ACHN (cell line): Measurements from ENCODE around the gene ZBTB7B.
A peak's percentile ranks its signal among the peaks of the same experiment; 100 is the strongest.
"Not testable (repeated sequence)": the region's sequence is repeated elsewhere in the genome, so short reads cannot be mapped to it uniquely, and the experiment has no call there.

Experiments used
- DNase-seq: peaks from one replicate; pipeline ENCODE4 v3.0.0-alpha.2; 2015
- in situ Hi-C: cut with HindIII; loops from 2 replicates; pipeline ENCODE4 v1.10.0; 2017; ENCODE audit warnings: low sequenced_read_pairs, low pct_ligation_motif_present, low pct_unique_long_range_greater_than_20kb

ZBTB7B gene

DNA sequence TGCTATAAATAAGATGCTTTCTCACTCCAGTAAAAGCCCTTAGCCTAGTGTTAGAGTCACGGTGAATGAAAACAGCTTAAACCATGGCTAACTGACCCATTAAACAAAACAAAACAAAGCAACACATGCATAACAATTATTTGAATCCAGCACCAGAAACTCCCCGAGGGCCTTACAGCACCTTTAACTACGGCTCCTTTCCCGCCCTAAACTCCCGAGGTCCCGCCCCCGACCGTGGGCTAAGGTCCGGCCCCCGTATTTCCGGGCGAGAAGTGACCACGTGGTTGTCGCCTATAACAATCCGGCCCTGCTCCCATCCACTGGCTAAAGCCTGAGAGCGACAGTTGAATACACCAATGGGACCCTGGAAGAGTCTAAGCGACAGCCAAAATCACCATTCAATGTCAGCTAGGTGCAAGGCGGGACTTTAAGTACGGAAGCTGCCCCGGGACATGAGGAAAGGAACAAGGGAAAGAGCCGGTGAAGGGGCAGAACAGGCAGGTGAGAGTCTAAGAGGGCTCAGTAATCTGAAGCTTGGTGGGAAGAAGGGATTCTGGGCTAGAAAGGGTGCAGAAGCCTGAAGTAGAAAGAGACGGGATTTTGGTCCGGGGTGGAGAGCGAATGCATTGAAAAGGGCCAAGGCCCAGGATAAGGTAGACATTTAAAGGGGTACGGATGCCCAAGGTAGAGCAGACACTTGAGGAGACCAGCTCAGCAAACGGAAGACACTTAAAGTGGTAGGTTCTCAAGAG, 19.5 kb upstream of the ZBTB7B start, which contains the start of gene FLAD1:
Gene FLAD1, plus strand, starts transcription at position 448 of the 752 bp plus-strand sequence. CDS start 351 bp downstream, outside the sequence.
- DNase-seq, result peak; percentile 100
- in situ Hi-C loops, result no loop called here

DNA sequence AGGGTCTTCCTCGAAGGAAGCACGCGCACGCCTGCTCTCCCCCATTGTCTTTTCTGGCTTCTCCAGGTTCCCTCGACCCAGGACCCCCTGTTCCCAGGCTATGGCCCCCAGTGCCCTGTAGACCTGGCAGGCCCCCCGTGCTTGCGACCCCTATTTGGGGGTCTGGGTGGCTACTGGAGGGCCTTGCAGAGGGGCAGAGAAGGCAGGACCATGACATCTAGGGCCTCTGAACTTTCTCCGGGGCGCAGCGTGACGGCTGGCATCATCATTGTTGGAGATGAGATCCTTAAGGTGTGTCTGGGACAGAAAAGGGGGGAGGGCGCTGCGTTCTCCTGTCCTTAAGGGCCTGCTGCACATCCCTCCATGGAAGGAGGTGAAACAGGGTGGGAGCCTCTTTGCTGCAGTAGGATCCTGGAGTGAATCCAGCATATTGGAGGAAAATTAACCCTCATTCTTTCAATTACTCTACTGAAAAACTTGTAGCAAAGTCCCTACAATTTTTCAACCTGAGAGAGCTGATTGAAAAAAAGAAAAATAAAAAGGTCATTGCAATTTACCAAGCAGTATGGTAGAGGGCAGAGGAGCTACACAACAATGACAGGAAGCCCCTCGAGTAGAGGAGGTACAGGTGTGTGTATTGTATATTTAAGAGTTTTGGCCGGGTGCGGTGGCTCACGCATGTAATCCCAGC, 18.7 kb upstream of the ZBTB7B start:
- in situ Hi-C loops, result no loop called here
- no peak for DNase-seq

DNA sequence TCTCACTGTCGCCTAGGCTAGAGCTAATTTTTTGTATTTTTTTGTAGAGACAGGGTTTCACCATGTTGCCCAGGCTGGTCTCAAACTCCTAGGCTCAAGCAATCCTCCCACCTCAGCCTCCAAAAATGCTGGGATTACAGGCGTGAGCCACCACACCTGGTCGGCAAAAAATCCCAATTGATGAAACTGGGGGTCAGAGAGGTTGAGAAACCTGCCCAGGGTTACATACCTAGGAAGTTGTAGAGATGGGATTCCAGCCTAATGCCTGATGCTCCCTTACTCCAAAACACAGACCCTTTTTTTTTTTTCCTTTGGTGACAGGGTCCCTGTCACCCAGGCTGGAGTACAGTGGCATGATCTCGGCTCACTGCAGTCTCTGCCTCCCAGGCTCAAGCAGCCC, 15.9 kb upstream of the ZBTB7B start:
- in situ Hi-C loops, DNase-seq: not testable (repeated sequence)

DNA sequence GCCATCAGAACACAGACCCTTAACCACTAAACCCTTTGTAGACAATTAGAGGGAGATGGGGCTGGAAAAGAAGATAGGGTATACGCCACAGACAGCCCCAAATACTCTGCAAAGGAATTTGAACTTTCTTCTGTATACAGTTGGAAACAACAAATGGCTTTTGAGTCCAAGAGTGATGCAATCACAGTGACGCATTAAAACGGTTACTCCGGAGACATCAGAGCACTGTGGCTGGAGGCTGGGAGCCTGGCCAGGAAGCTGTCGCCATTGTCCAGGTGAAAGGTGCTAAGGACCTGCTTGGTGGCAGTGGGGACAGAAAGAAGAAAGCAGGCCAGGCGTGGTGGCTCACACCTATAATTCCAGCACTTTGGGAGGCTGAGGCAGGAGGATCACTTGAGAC, 15.3 kb upstream of the ZBTB7B start:
- no peak for DNase-seq
- in situ Hi-C loops, result no loop called here

DNA sequence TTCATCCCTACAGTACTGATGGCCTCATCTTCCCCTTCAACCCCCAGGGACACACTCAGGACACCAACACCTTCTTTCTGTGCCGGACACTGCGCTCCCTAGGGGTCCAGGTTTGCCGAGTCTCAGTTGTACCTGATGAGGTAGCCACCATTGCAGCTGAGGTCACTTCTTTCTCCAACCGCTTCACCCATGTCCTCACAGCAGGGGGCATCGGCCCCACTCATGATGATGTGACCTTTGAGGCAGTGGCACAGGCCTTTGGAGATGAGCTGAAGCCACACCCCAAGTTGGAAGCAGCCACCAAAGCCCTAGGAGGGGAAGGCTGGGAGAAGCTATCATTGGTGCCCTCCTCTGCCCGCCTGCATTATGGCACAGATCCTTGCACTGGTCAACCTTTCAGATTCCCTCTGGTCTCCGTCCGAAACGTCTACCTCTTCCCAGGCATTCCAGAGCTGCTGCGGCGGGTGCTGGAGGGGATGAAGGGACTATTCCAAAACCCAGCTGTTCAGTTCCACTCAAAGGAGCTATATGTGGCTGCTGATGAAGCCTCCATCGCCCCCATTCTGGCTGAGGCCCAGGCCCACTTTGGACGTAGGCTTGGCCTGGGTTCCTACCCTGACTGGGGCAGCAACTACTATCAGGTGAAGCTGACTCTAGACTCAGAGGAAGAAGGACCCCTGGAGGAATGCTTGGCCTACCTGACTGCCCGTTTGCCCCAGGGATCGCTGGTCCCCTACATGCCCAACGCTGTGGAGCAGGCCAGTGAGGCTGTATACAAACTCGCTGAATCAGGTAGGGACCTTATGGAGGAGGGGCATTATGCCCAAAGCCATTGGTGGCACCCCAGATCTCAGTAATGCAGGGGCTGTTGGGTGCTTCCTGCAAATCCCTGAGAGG, 14.3 kb upstream of the ZBTB7B start:
- in situ Hi-C loops, result no loop called here

DNA sequence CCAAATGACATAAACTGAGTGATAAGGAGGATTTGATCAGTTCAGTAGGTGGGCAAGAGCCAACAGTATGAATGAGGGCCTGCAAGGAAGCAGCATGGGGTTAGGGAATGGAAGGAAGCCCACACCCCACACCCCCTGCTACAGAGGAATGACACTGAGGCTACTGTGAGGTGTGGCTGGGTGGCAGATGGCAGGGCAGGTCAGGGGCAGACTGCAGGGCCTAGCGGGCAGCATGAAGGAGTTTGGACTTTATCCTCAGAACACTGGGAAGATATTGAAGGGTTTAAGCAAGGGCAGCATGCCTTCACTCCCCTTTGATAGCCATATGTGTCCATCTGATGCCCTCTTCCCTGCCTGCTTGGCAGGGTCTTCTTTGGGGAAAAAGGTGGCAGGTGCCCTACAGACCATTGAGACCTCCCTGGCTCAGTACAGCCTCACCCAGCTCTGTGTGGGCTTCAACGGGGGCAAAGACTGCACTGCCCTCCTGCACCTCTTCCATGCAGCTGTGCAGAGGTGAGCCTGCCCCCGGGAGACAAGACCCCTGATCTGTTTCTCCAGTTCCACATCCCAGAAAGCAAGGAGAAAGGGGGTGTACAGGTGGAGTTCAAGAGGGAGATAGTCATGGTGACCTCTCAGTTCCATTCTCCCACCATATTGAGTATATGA, 13.3 kb upstream of the ZBTB7B start:
- no peak for DNase-seq
- in situ Hi-C loops, result no loop called here

More for the DNA sequence above, 14.3 kb upstream of the ZBTB7B start:
- DNase-seq, result no peak

DNA sequence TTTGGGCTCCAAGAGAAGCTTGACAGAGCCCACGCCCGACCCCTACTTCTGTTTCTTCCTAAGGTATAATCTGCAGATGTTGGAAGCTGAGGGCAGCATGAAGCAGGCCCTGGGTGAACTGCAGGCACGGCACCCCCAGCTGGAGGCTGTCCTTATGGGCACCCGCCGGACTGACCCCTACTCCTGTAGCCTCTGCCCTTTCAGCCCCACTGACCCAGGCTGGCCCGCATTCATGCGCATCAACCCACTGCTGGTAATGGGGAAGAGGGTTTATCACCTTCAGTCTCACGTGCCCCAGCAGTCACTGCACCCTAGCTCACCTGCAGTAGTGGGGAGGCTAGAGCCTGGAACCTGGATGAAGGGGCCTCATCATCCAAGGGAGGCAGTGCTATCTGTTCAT, 12.3 kb upstream of the ZBTB7B start:
- DNase-seq, result no peak
- in situ Hi-C loops, result no loop called here

DNA sequence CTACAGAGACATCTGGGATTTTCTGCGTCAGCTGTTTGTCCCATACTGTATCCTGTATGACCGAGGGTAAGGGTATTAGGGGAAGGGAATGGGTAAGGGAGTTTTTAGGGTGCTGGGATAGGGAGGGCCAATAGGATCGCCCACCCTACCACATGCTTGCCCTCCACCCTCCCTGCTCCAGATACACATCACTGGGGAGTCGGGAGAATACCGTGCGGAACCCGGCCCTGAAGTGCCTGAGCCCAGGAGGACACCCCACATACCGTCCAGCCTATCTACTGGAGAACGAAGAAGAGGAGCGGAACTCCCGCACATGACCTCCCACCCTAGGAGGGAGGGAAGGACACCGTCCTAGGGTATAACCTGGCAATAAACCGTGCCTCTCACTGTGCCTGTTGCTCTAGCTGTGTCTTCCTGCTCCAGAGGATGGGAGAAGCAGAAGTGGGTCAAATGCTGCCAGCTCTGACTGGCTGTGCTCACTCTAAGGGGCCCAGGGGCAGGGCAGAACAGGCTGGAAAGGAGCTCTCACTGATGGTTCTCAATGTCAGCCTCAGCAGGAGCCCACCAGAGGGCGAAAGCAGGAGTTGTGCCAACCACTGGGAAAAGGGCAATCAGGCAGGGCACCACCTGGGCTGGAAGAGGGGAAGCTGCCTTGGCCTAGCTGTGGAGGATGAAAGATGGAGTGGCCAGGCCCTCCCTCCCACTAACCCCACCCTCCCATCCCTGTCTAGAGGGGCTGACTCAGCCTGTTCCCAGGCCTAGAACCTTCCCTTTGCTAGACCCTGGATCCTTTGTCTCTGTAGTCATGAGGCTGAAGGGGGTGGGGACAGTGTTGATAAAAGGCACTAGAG, 9.7 kb upstream of the ZBTB7B start:
- DNase-seq, result peak; percentile 57
- in situ Hi-C loops, result no loop called here

DNA sequence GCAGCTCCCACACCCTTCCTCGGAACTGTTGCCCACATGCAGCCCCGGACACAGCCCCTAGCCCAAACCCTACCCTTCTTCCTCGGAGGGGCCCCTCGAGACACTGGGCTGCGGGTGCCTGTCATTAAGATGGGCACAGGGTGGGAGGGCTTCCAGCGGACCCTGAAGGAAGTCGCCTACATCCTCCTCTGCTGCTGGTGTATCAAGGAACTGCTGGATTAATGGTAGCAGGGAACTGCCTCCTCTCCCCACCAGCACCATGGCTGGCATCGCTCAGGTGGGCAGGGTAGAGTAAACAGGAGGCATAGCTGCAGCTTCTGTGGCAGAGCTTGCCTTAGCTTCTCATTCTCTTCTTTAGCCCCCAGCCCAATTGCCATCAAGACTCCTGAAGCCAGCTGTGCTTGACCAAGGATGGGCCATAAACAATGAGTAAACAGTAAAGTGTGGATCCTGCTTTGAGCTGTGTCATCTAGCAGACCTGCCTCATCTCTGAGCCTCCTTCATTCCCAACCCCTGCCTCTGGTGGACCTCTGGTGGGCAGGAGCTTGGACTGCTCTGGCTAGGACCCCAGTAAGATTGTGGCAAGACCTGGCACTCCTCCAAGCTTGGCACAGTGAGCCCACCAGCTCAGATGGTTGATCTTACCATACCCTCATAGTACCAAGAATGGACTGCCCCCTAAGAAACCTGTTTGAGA, 8.9 kb upstream of the ZBTB7B start, which contains the start of gene LENEP:
Gene LENEP, plus strand, starts transcription at position 15 of the 697 bp plus-strand sequence. Its CDS starts 22 bp downstream, at position 37.
- in situ Hi-C loops, result no loop called here

DNA sequence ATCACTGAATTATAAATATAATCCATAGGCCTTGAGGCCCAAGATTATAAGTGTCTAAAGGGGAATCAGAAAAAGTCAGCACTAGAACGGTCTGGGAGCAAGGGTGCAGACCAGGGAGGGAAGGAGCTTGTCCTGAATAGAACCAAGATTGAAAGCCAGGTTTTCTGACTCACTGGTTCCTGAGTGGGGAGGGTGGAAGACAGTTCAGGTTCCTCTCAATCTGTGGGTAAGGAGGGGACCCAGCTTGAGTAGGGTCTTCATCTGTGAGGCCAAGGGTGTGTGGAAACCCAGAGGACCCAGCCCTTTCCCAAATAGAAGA, 8.4 kb upstream of the ZBTB7B start:
- in situ Hi-C loops, result no loop called here
- DNase-seq, result no peak

More for the DNA sequence above, 8.9 kb upstream of the ZBTB7B start, which contains the start of gene LENEP:
- DNase-seq, result no peak

DNA sequence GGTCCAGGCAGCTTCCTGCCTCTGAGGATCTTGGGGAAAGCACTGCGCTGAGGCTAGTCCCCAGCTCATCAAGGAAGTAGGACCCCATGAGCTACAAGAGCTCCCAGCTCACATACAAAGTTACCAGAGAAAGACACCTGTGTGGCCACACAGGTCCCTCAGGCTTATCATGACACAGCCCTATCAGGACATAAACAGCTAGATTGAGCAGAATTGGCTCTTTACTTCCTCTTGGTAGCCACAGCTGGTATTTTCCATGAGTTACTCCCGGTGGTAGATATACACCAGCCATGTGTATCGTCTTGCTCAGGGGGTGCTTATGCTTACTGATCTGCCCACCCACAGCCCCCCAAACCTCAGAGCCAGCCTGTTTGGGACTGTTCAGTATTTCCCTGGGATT, 8.0 kb upstream of the ZBTB7B start:
- no peak for DNase-seq
- in situ Hi-C loops, result no loop called here

DNA sequence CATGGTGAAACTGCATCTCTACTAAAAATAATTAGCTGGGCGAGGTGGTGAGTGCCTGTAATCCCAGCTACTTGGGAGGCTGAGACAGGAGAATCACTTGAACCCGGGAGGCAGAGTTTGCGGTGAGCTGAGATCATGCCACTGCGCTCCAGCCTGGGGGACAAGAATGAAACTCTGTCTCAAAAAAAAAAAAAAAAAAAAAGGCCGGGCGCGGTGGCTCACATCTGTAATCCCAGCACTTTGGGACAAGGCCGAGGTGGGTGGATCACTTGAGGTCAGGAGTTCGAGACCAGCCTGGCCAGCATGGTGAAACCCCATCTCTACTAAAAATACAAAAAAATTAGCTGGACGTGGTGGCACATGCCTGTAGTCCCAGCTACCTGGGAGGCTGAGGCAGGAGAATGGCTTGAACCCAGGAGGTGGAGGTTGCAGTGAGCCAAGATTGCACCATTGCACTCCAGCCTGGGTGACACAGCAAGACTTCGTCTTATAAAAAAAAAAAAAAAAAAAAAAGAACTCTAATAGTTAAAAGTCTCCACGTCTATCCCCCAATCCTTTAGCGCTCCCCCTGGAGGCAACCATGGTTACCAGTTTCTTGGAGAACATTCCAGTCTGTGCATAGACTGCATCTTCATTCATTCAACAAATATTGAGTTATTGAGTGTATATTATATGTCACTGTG, 7.2 kb upstream of the ZBTB7B start:
- DNase-seq, result peak; percentile 83
- in situ Hi-C loops, result not testable (repeated sequence)

DNA sequence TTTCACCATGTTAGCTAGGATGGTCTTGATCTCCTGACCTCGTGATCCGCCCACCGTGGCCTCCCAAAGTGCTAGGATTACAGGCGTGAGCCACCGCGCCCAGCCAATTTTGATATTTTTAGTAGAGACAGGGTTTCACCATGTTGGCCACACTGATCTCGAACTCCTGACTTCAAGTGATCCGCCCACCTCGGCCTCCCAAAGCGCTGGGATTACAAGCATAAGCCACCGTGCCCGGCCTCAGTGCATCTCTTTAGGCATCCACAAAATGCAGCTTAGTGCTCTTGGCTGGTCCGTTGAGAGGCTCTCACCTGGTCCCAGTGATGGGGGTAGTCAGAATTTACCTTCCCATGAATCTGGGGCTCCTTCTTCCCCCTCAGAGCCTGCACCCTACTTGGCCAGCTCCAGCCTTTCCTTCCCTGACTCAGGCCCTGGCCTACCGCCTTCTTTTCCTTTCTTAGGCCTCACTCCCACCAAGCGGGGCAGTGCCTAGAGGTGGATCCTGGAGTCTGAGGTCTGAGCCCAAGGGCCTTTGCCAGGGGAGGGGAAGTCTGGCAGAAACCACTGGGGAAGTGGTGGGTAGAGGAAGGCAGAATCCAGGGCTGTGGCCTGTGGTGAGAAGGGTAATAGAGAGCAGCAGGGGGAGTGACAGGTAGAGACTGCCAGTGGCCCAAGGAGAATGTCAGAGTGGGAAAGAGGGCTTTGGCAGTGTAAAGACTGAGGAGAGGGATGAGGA, 5.5 kb upstream of the ZBTB7B start:
- in situ Hi-C loops, result no loop called here

DNA sequence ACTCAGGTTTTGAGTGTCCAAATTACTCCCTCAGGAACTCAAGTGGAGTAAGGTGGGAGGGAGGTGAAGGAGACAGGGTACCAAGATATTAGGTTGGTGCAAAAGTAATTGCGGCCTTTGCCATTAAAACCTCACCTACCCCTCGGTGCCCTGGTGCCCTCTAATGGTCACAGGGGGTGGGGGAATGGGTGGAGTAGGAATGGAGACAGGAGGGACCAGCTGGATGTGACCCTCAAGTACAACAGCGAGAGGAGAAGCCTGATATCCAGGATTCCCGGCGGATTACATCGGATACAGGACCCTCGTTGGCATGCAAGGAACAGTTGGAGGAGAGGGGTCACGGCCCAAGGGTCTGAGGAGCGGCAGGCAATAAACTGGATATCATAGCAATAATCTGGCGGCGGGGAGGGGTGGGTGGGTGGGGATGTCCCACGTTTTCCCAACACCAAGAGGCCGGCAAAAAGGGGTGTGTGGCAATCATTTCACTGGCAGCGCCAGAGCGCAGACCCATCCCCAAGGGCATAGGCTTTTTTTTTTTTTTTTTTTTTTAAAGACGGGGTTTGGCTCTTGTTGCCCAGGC, 4.3 kb upstream of the ZBTB7B start:
- DNase-seq, result no peak
- in situ Hi-C loops, result no loop called here

More for the DNA sequence above, 5.5 kb upstream of the ZBTB7B start:
- no peak for DNase-seq

DNA sequence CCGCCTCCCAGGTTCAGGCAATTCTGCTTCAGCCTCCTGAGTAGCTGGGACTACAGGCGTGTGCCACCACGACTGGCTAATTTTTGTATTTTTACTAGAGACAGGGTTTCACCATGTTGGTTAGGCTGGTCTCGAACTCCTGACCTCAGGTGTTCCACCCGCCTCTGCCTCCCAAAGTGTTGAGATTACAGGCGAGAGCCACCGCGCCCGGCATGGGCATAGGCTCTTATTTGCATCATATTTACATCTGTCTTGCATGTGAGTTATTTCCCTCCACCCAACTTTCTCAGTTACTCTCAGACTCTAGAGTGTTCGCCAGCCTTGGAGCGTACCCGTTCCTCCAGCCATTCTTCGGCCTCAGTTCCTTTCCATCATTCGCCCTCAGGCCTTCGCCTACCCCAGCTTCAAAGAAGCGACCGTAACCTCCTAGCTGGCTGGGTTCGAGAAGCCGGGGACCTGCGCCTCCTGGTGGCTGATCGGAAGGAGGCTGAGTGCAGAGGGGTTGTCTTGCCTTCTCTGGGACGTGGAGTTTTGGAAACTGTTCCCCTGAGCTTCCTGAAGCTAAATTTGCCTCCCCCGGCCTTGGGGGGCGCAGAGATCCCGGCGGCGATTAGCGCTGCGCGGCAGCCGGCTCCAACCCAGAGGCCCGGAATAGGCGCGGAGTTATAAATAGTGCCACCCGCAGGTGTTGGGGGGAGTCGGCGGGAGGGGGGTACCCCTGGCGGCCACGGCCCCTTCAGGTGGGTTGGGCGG, 3.6 kb upstream of the ZBTB7B start:
- in situ Hi-C loops, result no loop called here
- DNase-seq, result peak; percentile 76
